HG02870 (cell line): Measurements from ENCODE around the gene TIMP3.

ENCODE experiments used
- ATAC-seq: cut with Tn5 transposase; IDR thresholded peaks from one replicate; pipeline ENCODE4 v1.9.1; 2021; ENCODE audit warnings: mild to moderate bottlenecking, moderate library complexity; ENCODE audit not compliant: unreplicated experiment

Gene TIMP3

DNA sequence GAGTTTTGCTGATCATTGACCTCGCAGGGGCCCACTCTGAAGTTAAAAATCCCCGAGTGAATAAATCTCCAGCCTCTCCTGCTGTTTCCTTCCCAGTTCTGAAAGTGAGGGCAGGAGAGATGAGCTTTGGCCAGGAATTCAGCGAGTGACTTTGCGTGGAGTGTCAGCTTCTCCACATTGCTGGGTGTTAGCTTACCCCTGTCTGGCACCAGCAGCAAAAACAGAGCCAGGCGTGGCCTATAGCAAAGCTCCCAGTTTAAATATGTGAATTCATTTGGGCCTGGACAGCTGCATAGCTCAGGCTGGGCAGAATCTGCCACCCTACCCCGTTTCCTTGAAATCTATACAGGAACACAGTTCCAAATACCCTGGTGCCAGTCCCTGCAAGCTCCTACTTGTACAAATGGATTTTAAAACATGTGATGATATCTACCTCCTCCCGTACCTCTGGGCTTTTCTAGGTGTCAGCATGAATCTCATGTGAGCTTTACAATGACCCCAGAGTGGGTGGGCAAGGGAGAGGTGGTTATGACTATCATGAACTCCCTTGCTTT, 25.6 kb downstream of the TIMP3 start:
- ATAC-seq, result no peak

DNA sequence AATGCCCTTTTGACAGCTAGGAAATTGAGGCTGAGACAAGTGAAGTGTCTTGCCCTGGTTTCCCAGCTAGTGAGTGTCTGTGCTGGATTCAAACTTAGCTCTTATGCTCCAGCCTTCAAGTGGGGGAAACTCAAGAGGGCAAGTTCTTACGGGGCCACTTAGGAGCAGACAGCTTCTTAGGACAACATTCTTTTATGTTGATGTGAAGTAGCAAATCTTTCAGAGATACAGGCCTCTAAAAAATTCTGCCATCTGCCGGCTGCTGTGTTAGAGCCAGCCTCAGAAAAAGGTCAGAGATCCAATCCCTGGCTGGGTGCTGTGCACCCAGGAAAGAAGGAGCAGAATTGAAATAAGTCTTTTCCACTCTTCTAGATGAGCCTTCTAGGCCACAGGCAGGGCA, 26.6 kb downstream of the TIMP3 start:
- no peak for ATAC-seq

DNA sequence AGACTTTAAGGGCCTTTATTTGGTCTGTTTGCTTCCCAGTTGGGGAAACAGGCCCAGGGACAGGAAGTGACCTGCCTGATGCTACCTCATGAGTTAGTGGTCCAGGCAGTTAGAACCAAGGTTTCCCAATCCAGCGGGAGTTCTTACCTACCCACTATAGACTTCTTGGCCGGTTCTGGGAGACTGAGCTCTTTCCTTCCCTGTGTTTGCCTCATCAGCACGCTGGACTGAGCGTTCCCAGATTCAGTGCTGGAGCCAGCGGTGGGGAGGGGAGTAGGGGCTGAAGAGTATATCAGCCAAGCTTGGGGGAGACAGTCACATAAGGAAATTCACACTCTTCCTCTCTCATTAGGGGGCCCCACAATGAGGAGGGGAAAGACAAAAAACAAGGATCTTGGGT, 27.1 kb downstream of the TIMP3 start:
- no peak for ATAC-seq

DNA sequence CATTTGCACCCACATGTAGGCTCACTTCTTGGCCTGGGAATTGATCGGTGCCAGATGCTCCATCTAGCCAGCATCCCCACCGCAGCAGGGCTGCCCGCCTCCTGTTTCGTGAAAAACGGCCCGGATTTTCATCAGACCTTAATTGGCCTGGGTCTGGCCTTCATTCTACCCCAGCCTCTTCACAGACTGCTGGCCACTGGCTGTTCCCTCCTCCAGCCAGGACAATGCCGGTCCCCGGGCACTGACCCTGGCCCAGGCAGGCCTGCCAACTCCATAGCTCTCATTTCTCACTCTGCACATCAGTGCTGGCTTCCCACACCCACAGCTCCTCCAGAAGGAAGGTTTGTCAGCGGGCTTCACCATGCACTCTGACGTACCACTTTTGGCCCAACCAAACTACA, 27.9 kb downstream of the TIMP3 start:
- ATAC-seq, result no peak

DNA sequence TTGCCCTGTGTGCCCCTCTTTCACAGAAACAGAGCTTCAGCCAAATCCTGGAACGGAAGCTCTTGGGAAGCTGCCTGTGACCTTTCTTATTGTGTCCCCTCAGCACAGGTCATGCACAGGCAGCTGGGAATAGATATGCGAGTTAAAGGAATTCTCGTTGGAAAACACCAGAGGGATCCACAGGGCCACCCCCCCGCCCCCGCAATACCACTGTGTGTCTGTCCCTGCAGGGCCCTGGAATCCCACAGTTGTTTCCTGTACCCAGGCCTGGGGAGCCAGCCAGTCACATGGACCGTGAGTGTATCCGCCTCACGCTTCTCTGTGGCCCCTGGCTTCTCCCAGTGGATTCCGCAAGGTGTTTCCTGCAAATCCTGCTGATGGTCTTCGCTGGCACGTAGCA, 29.0 kb downstream of the TIMP3 start:
- ATAC-seq, result no peak

DNA sequence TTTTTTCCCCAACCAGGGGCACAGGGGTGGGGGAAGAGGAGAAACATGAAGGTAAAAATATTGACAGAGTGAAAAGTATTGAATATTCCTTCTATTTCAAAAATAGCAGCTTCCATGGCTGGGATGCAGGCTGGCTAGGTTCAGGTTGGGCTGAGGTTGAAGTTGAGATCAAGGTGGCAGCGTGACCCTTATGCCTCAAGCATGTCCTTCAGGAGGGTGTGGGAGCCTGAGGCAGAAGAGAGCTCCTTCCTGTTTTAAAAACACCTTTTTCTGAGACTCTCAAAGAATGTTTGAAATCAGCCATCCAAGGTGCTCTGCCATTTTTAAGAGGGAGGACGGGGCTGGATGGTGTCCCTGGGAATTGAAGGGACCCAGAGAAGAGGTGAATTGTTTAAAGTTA, 29.5 kb downstream of the TIMP3 start:
- ATAC-seq, result no peak

DNA sequence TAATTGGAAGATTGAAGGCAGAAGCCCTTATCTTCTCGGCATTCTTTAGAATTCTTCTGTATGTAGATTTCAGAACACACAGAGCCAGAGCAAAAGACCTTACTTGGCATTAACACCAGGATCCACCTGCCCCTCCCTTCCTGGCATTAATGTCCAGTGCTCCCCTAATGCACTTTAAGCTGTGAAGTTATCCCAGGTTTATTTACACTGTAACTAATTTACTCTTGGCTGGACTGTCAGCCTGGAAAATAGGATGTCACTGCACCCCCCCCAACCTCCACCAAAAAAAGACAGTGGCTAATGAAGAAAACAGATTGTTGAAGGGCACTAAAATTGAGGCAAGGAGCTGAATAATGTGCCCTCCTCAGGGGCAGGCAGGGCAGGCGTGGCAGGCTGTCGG, 30.1 kb downstream of the TIMP3 start:
- no peak for ATAC-seq

DNA sequence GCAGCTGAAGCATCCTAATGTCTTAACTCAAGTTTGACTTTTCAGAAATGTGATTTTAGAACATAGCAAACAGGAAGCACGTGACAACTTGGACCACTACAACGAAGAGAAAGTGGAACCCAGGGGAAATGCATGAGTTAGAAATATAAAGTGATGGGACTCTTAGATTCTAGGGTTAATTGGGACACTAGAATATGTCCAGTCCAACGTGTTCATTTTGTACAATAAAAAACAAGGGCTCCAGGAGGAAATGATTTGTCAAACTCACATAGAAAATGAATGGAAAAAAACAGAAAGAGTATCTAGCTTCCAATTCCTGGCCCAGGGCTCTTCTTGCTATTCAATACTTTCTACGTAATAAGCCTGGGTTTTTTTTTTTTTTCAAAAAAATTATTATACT, 30.7 kb downstream of the TIMP3 start:
- ATAC-seq, result no peak

DNA sequence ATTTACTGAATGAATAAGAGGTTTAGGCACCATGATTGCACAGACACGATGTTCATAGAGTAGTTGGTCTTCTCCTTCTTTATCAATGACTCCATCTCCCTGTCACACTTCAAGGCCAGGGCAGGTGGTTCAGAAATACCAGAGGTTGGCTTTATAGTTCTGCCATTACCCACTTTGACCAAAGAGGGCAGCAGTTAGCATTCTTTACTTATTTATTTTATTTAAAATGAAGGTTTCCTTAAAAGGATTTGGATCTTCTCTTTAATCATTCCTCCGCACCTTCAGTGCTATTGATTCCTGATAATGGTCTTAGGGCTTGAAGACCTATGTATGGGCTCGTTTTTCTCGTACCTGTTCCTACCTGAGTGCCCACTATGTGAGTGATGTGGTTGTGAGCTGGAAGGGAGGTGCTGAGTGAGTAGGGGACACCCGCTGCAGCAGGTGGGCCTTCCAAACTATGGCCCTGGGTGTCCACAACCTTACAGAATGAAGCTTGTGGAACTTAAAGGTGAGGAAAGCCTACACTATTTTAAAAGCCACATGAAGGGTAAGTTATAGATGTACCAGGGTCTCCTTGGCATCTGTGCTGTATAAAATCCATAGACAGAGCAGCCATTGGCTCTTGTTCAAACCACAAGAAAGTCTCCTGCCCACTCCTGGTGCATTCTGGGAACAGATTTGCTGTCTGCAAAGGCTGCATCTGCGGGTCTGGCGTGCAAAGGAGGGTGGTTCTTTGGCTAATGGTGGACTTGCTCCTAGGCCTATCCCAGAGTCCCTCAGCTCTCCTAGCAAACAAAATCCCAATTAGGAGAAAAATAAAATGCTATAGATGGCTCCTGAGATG, 35.0 kb downstream of the TIMP3 start:
- no peak for ATAC-seq

DNA sequence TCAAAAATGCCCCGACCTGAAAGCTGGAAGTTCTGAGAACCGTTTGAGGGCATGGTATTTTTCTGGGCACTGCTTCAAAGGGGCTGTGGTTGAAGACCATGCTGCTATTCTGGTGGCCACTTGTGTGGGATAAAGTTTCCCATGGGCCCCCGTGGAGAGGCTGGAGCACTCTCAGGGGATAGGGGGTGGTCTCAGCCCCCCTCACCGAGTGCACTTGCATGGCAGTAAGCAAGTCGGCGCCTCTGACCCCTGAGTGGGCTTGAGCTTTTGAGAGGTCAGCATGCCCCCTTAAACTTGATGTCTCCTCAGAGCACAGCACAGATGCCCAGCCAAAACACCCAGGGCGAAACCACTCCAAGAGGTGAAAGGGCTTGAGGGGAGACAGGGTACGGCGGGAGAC, 35.6 kb downstream of the TIMP3 start:
- no peak for ATAC-seq

DNA sequence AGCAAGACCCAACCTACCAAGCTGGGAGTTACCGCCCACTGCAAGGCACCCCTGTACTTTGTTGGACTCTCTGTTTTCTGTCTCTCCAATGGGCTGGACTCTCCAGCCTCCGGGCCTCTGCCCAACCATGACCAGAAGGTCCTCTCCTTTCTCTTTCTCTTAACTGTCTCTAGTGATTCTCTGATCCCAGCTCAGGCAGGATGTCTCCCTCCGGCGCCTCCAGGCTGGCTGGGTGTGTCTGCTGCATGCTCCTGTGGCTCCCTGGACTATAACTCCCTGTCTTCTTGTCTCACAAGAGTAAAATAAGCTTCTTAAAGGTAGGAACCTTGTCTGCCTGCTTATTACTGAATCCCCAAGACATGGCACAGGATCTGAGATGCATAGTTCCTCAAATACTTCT, 36.3 kb downstream of the TIMP3 start:
- no peak for ATAC-seq

DNA sequence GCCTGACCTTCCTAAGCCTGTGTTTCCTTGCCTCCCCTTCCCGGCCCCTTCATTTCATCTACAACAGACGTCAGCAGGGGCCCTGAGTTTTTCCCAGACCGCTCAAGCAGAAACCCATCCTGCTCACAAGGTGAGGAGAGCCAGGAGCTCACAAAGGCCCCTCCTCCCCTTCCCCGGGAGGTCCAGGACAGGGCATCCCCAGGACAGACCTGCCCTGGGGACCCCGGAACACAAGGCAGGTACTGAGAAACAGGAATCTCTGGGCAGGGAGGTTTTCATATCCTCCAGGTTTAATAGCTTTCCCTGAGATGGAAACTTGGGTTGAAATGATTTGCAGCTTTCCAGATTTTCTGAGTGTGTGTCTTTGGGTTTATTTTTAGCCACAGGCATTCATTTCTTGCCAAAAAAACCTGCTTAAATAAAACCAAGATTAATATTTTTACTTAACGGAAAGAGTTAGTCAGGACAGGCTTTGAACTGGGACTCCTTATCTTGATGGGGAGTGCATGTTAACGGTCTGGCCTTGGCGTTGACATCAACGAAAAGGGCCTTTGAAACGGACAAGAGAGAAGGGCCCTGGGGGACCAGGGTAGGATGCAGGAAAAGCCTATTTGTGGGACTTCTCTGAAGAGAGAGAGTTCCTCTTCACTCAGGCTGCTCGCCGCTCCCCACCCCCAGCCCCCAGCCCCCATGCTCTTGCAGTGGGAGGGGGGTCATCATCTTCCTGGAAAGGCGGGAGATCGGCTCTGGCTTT, 38.5 kb downstream of the TIMP3 start:
- ATAC-seq, result no peak

DNA sequence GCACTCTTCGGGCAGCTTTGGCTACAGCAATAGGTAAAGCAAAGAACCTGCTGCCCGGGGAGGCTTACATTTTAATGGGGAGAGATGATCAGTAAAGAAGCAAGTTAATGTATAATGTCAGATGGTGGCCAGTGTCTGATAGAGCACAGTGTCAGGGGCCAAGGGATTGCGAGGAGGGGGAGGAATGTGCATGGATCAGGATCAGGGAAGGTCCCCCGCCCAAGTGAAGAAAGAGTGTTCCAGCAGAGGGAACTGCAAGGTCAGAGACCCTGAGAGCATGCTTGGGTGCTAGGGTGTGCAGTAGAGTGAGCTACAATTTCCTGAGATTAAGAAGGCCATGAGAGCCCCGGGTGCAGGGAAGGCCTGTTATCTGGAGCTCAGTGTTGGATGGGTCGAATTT, 39.7 kb downstream of the TIMP3 start:
- ATAC-seq, result no peak

DNA sequence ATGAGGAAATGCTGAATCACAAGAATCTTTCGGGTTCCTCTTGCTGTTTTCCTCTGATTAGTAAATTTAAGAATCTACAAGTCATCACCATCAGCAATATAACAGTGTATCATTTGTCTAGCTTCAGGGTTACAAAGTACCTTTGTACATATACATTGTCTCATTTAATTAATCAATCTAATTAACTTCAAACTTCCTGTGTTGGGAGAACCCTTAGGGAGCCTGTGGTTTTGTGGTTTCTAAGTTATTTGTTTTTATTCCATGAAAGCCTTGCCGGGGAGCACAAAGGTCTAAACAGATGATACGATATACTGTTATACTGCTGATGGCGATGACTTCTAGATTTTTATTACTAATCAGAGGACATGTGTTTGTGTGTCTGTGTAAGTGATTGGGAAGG, 41.0 kb downstream of the TIMP3 start:
- no peak for ATAC-seq

DNA sequence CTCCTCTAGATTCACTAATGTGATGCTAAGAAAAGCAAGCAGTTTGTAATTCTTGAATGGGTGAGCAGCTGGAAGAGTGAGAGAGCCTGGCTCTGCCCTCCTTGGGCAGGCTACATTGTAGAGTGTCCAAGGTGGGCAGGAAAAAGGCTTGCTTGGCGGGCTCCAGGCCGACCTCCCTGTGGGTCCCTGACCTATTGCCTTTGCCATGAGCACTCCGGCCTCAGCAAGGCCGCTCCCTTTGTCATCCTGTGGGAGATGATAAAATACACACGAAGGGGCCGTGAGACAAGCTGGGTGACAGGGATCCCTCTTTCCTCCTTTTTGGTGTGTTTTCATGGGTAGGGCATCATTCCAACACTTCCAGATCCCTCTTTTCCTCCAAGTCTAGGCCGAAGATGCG, 41.8 kb downstream of the TIMP3 start:
- no peak for ATAC-seq

DNA sequence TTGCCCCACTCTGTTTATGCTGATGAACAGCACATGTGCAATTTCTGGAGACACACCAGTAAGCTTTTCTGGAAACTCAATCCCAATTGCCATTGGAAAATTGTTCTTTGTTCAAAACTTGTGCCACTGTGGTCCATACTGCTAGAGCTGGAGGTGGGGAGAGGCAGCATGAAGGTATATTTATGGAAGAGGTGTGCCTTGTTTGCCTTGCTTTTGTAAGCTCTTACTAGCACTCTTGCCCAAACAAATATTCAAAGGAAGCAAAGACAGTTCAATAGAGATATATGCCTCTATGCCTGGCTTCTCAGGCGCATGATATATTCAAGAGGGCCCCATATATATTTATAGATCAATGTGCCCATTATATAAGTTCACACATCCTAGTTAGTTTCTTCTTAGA, 42.7 kb downstream of the TIMP3 start:
- no peak for ATAC-seq

DNA sequence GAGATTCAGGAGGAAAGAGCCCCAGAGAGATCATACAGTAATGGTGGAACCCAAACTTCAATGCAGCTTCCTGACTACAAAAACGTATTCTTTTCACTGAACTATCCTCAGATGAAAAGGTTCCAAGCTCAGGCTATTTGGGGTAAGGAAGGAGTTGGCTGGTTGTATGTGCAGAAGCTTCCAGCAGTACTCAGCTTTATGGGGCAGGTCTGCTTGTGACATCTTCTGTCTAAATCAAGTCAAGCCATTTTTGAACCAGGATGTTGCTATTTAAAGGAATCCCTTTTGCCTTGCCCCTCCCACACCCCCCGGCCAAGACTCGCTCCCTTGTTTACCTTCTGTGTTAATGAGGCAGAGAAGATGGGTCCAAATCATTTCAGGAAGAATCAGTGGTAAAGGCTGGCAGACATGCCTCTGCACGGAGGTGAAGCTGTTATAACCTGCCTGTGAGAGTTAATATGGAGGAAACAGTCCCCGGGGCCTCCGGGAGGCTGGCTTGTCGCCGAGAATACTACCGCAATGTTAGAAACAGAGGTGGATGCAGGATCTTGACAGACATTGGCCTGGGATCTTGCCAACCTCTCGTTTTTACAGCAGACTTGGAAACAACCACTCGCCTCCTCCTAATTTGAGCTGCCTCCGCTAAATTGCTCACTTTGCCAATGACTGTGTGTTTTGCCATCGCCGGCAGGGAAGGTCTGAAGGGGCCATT, 45.4 kb downstream of the TIMP3 start:
- ATAC-seq, result no peak

DNA sequence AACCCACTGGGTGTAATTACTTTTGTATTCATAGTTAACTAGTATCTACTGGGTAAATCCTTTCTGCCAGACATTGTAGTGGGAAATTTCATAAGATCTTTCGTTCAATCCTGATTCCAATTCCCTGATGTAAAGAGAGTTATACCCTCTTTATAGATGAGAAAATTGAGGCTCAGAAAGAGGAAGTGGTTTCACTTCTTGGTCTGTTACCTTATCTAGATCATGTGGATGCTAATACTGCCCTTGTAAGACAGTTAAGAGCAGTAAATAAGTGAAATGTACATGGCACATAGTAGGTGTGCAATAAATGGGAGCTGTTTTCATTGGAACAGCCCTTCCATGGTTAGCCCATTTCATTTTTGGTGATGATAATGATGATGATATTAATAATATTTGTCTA, 46.7 kb downstream of the TIMP3 start:
- no peak for ATAC-seq

DNA sequence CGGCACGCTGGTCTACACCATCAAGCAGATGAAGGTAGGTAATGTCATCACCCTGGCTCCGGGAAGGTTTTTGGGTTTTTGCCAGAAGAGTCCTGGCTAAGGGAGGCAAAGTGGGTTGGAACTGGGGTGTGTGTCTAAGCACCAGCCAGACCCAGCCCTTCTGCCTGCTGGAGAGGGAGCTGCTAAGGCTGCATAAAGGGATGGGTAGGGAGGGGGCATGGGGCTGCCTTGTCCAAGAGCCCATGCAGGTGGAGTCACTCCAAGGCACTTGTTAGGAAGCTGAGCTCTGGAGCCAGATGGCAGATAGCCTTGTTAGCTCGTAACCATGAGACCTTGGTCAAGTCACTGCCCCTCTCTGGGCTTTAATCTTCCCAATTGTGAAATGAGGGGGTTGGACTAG, 48.0 kb downstream of the TIMP3 start:
- ATAC-seq, result no peak

DNA sequence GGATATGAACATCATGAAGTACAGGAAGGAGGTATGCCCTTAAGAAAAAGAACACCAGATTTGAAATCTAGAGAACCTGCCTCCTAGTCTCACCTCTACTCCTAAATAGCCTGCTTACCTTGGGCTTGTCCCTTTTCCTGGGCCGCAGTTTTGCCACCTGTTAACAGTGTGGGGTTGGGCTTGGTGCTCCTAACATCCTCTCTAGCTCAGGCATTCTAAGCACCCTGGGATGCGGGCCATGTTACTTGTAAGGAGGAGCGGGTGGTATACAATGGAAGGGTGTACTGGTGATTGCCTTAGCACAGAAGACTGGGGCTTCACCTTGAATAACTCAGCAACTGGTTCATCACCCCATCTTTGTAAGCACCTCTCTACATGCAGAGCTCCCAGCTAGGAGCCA, 48.7 kb downstream of the TIMP3 start:
- no peak for ATAC-seq
